ENCODE results near the gene ANKRD11.

DNA sequence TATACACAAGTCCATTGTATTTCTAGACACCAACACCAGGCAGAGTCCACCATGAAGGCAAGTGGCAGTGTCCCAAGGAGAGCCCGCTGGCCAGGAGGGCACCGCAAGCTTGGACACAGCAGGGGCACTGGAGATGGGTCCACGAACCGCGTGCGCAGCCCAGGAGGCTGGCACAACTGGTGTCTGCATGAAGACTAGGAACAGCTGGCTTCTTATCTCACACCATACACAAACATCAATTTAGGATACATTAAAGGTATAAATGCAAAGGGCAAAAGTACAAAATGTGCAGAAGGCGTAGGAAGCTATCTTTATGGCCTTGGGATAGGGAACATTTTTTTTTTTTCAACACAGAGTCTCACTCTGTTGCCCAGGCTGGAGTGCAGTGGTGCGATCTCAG lies 52.4 kb downstream of the ANKRD11 start:
- TF ChIP-seq, protein P1, sequence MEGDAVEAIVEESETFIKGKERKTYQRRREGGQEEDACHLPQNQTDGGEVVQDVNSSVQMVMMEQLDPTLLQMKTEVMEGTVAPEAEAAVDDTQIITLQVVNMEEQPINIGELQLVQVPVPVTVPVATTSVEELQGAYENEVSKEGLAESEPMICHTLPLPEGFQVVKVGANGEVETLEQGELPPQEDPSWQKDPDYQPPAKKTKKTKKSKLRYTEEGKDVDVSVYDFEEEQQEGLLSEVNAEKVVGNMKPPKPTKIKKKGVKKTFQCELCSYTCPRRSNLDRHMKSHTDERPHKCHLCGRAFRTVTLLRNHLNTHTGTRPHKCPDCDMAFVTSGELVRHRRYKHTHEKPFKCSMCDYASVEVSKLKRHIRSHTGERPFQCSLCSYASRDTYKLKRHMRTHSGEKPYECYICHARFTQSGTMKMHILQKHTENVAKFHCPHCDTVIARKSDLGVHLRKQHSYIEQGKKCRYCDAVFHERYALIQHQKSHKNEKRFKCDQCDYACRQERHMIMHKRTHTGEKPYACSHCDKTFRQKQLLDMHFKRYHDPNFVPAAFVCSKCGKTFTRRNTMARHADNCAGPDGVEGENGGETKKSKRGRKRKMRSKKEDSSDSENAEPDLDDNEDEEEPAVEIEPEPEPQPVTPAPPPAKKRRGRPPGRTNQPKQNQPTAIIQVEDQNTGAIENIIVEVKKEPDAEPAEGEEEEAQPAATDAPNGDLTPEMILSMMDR (IDR thresholded peaks at IDR 0.05; ENCODE audit: low read depth, low read length, poor library complexity, severe bottlenecking), result no peak
- no peak for TF ChIP-seq EZH2phosphoT487 (IDR thresholded peaks at IDR 0.05; ENCODE audit: borderline replicate concordance, low read length)

Measured in DOHH2 (cell line).